Measurements from ENCODE around the gene SELENON. TPM values are rescaled to one million over a fixed set of nuclear protein-coding genes. Genes with fewer than 3 reads are reported as not detected.

The SELENON gene
- total and polyA plus RNA-seq, 9 of the 15 experiments (the other 6 are each of a cell fraction or from before 2014, with no cell fraction given): 0.43 to 26.7 (median 7.0) TPM

- FAIRE-seq (no peak), ATAC-seq (no peak), DNase-seq (ENCODE audit: extremely low read depth in 1 of 4, low spot score in 3 of 4) (no peak)
- Histone ChIP-seq H3K4me2 (ENCODE audit: insufficient read depth, low read length) (no peak overlapping the region), H3K9me1 (ENCODE audit: control insufficient read depth, insufficient read depth, low read length) (no peaks in the 10 kb centered on the region), H4K20me1 (replicated peaks; ENCODE audit: control insufficient read depth, insufficient read depth, low read length) (no peaks in the 10 kb centered on the region), H3K4me1 (replicated peaks in 1 of 2; ENCODE audit: control insufficient read depth in 2 of 2, insufficient read depth in 2 of 2, low read length in 2 of 2) (peaks cover 0 to 4% of the 10 kb centered on the region in 2 experiments; a peak in 1 of 5 replicates), H3K79me2 (ENCODE audit: control insufficient read depth, insufficient read depth, low read length) (no peaks in the 10 kb centered on the region), H3K36me3 (ENCODE audit: control insufficient read depth, insufficient read depth, low read length) (no peaks in the 10 kb centered on the region), H2AFZ (ENCODE audit: low read depth, low read length) (no peak overlapping the region), H3K9ac (ENCODE audit: insufficient read depth in 1 of 2, low read depth in 2 of 2, low read length in 2 of 2) (no peak overlapping the region), H3K27me3 (ENCODE audit: control insufficient read depth in 2 of 2, insufficient read depth in 2 of 2, low read length in 2 of 2) (peaks cover 35 to 67% of the 10 kb centered on the region in 2 experiments), H3K4me3 (no peak overlapping the region), H3K9me3 (replicated peaks; ENCODE audit: control insufficient read depth, insufficient read depth, low read depth, low read length) (no peaks in the 10 kb centered on the region), H3K27ac (ENCODE audit: extremely low read depth, low read depth, low read length) (no peak overlapping the region)
- in situ Hi-C loops (cut with MboI) (loop anchor here (5.0 kb wide), 1 partner anchor 51 kb away; no protein-coding TSS in a partner anchor), intact Hi-C loops (cut with micrococcal nuclease) (loop anchor here (10.0 kb wide), 1 partner anchor 49 kb away; no protein-coding TSS in a partner anchor)
- ChIA-PET CTCF (ENCODE audit: low intra/inter-chr PET ratio) (interaction anchor here (0.7 kb wide), 1 partner anchor 39 kb away, joined by 3 read pairs; no protein-coding TSS in a partner anchor), POLR2A (interaction anchor here (1.3 to 1.9 kb wide), 2 partner anchors 9 to 11 kb away, joined by 4 to 6 read pairs; no protein-coding TSS in a partner anchor)
- peak; percentile 20; the same call in 1 of the 2 replicates for TF ChIP-seq ZNF384 (IDR thresholded peaks at IDR 0.05; ENCODE audit: low read depth, low read length)
- TF ChIP-seq CBX1 (IDR thresholded peaks at IDR 0.05; ENCODE audit: low read depth): no peak
- no peak for TF ChIP-seq CEBPG (CRISPR knock-in tag; IDR thresholded peaks at IDR 0.05)
- TF ChIP-seq CEBPG (tag; conservative IDR thresholded peaks at IDR 0.05 in 1 of 2, IDR thresholded peaks at IDR 0.05 in 1 of 2): peak; percentile 46 to 54; a peak in 3 of 4 replicates
- 14% methylated on average over 7 of the region's 7 CpGs for WGBS (ENCODE audit: insufficient coverage, low coverage, missing lambda C conversion rate)
- BruUV-seq (replicated peaks): no TSS peak
Observed at GRCh38 chr1:25793585-25794170, 6.3 kb upstream of the SELENON start.

- no peaks in the 10 kb centered on the region for H3K36me3 ChIP-seq (ENCODE audit: control insufficient read depth, insufficient read depth, low read length)
- WGBS (ENCODE audit: insufficient coverage, low coverage, missing lambda C conversion rate): 9% methylated on average over 8 of the region's 8 CpGs
- CTCF ChIA-PET (ENCODE audit: low intra/inter-chr PET ratio): interaction anchor here (0.7 kb wide), 1 partner anchor 40 kb away, joined by 3 read pairs; no protein-coding TSS in a partner anchor
- TF ChIP-seq SRF (CRISPR knock-in tag; IDR thresholded peaks at IDR 0.05) (no peak), ARID2 (IDR thresholded peaks at IDR 0.05) (no peak), E2F3 (CRISPR knock-in tag; IDR thresholded peaks at IDR 0.05) (no peak), POLR2H (tag; IDR thresholded peaks at IDR 0.05; ENCODE audit: low read depth) (no peak), GATAD2A (IDR thresholded peaks at IDR 0.05) (no peak), MEIS2 (IDR thresholded peaks at IDR 0.05; ENCODE audit: partially characterized antibody) (no peak), PREB (CRISPR knock-in tag; IDR thresholded peaks at IDR 0.05) (no peak), FOXP4 (CRISPR knock-in tag; IDR thresholded peaks at IDR 0.05; ENCODE audit: borderline replicate concordance) (no peak)
Observed at GRCh38 chr1:25794325-25794724, 5.7 kb upstream of the SELENON start.

More at GRCh38 chr1:25794325-25794724, 5.7 kb upstream of the SELENON start:
- Histone ChIP-seq H3K4me2 (ENCODE audit: insufficient read depth, low read length) (no peak overlapping the region), H2AFZ (ENCODE audit: low read depth, low read length) (no peak overlapping the region), H4K20me1 (replicated peaks; ENCODE audit: control insufficient read depth, insufficient read depth, low read length) (no peaks in the 10 kb centered on the region), H3K27me3 (ENCODE audit: control insufficient read depth in 2 of 2, insufficient read depth in 2 of 2, low read length in 2 of 2) (peaks cover 33 to 62% of the 10 kb centered on the region in 2 experiments), H3K9me3 (replicated peaks; ENCODE audit: control insufficient read depth, insufficient read depth, low read depth, low read length) (no peaks in the 10 kb centered on the region), H3K79me2 (ENCODE audit: control insufficient read depth, insufficient read depth, low read length) (no peaks in the 10 kb centered on the region), H3K27ac (ENCODE audit: extremely low read depth, low read depth, low read length) (no peak overlapping the region), H3K9me1 (ENCODE audit: control insufficient read depth, insufficient read depth, low read length) (no peaks in the 10 kb centered on the region), H3K4me1 (replicated peaks in 1 of 2; ENCODE audit: control insufficient read depth in 2 of 2, insufficient read depth in 2 of 2, low read length in 2 of 2) (peaks cover 0 to 5% of the 10 kb centered on the region in 2 experiments; a peak in 1 of 5 replicates), H3K9ac (ENCODE audit: insufficient read depth in 1 of 2, low read depth in 2 of 2, low read length in 2 of 2) (no peak overlapping the region), H3K4me3 (no peak overlapping the region)
- no peak for FAIRE-seq
- in situ Hi-C loops (cut with MboI) (loop anchor here (5.0 kb wide), 1 partner anchor 52 kb away; no protein-coding TSS in a partner anchor), intact Hi-C loops (cut with micrococcal nuclease) (loop anchor here (10.0 kb wide), 1 partner anchor 50 kb away; no protein-coding TSS in a partner anchor)
- no peak for DNase-seq (ENCODE audit: extremely low read depth in 1 of 4, low spot score in 3 of 4)
- POLR2A ChIA-PET: interaction anchor here (0.6 to 1.3 kb wide), 2 partner anchors 12 to 31 kb away, joined by 3 to 4 read pairs; no protein-coding TSS in a partner anchor
- no TSS peak for BruUV-seq (replicated peaks)
- no peak for ATAC-seq

Measured in K562 (cell line).